Measurements from ENCODE around the gene TAF6L. TPM values are rescaled to one million over a fixed set of nuclear protein-coding genes. Genes with fewer than 3 reads are reported as not detected.

The TAF6L gene
- total and polyA plus RNA-seq, 9 of the 15 experiments (the other 6 are each of a cell fraction or from before 2014, with no cell fraction given): 0.04 to 45.5 (median 20.8) TPM

DNA sequence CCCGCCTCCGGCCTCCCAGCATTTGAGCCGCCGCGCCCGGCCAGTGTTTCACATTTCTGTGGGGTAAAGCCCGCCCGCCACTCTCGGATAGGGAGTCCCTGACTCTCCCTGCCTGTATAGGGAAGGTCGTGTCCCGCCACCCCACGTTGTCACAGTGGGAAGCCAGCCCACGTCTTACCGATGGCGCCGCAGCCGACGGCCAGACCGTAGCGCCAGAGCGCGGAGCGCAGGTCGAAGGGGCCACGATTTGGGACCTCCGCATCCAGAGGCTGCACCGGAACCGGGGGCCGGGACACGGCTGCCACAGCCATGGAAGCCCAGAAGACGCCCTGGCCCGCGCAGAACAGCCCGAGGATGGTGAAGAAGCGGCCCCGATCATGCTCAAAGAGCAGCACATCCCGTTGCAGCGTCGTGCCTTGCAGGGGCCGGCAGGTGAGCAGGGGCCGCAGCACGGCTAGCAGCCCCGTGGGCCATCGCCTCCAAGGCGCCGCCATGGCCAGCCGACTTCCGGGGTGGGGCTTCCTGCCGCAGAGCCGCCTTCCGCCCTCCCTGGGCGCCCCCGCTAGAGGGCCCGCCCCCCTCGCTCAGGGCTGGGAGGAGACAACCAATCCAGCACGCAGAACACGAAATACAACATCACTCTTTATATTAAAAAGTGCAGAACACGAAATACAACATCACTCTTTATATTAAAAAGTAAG lies 20.5 kb downstream of the TAF6L start, which contains the start of gene TMEM223 (continued):
- TF ChIP-seq, protein P1, sequence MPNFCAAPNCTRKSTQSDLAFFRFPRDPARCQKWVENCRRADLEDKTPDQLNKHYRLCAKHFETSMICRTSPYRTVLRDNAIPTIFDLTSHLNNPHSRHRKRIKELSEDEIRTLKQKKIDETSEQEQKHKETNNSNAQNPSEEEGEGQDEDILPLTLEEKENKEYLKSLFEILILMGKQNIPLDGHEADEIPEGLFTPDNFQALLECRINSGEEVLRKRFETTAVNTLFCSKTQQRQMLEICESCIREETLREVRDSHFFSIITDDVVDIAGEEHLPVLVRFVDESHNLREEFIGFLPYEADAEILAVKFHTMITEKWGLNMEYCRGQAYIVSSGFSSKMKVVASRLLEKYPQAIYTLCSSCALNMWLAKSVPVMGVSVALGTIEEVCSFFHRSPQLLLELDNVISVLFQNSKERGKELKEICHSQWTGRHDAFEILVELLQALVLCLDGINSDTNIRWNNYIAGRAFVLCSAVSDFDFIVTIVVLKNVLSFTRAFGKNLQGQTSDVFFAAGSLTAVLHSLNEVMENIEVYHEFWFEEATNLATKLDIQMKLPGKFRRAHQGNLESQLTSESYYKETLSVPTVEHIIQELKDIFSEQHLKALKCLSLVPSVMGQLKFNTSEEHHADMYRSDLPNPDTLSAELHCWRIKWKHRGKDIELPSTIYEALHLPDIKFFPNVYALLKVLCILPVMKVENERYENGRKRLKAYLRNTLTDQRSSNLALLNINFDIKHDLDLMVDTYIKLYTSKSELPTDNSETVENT (CRISPR knock-in tag; IDR thresholded peaks at IDR 0.05): peak; percentile 94
- TF ChIP-seq TRIM28 (IDR thresholded peaks at IDR 0.05): no peak
- peak; percentile 45; the same call in 1 of the 2 replicates for TF ChIP-seq TARDBP (IDR thresholded peaks at IDR 0.05)
- 0 out of 2 replicates have a peak, but pooled peaks have one; percentile 18 for TF ChIP-seq ZNF224 (CRISPR knock-in tag; IDR thresholded peaks at IDR 0.05)
- TF ChIP-seq, protein P2, sequence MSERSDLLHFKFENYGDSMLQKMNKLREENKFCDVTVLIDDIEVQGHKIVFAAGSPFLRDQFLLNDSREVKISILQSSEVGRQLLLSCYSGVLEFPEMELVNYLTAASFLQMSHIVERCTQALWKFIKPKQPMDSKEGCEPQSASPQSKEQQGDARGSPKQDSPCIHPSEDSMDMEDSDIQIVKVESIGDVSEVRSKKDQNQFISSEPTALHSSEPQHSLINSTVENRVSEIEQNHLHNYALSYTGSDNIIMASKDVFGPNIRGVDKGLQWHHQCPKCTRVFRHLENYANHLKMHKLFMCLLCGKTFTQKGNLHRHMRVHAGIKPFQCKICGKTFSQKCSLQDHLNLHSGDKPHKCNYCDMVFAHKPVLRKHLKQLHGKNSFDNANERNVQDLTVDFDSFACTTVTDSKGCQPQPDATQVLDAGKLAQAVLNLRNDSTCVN (CRISPR knock-in tag; IDR thresholded peaks at IDR 0.05): no peak
- TF ChIP-seq, protein P3, sequence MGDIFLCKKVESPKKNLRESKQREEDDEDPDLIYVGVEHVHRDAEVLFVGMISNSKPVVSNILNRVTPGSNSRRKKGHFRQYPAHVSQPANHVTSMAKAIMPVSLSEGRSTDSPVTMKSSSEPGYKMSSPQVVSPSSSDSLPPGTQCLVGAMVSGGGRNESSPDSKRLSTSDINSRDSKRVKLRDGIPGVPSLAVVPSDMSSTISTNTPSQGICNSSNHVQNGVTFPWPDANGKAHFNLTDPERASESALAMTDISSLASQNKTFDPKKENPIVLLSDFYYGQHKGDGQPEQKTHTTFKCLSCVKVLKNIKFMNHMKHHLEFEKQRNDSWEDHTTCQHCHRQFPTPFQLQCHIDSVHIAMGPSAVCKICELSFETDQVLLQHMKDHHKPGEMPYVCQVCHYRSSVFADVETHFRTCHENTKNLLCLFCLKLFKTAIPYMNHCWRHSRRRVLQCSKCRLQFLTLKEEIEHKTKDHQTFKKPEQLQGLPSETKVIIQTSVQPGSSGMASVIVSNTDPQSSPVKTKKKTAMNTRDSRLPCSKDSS (IDR thresholded peaks at IDR 0.05; ENCODE audit: low read depth, partially characterized antibody): no peak
- TF ChIP-seq RBBP5 (IDR thresholded peaks at IDR 0.05; ENCODE audit: borderline replicate concordance, insufficient read depth, low read length, poor library complexity, severe bottlenecking): peak; percentile 86
- TF ChIP-seq ZNF561 (CRISPR knock-in tag; conservative IDR thresholded peaks at IDR 0.05): no peak
- TF ChIP-seq, protein P4, sequence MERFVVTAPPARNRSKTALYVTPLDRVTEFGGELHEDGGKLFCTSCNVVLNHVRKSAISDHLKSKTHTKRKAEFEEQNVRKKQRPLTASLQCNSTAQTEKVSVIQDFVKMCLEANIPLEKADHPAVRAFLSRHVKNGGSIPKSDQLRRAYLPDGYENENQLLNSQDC (CRISPR knock-in tag; IDR thresholded peaks at IDR 0.05): no peak
- 0 out of 2 replicates have a peak, but pooled peaks have one; percentile 71 for TF ChIP-seq ZNF232 (CRISPR knock-in tag; IDR thresholded peaks at IDR 0.05)
- TF ChIP-seq RBFOX2 (IDR thresholded peaks at IDR 0.05; ENCODE audit: low read depth, low read length): peak; percentile 90
- TF ChIP-seq ELF2 (CRISPR knock-in tag; IDR thresholded peaks at IDR 0.05): peak; percentile 68; the same call in 1 of the 2 replicates
- peak; percentile 94 for TF ChIP-seq PHF8 (IDR thresholded peaks at IDR 0.05; ENCODE audit: borderline replicate concordance, low read length)
- TF ChIP-seq, protein P5, sequence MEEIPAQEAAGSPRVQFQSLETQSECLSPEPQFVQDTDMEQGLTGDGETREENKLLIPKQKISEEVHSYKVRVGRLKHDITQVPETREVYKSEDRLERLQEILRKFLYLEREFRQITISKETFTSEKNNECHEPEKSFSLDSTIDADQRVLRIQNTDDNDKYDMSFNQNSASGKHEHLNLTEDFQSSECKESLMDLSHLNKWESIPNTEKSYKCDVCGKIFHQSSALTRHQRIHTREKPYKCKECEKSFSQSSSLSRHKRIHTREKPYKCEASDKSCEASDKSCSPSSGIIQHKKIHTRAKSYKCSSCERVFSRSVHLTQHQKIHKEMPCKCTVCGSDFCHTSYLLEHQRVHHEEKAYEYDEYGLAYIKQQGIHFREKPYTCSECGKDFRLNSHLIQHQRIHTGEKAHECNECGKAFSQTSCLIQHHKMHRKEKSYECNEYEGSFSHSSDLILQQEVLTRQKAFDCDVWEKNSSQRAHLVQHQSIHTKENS (CRISPR knock-in tag; IDR thresholded peaks at IDR 0.05): 0 out of 2 replicates have a peak, but pooled peaks have one; percentile 66
- TF ChIP-seq CBX1 (IDR thresholded peaks at IDR 0.05; ENCODE audit: low read depth): peak; percentile 79; the same call in 1 of the 2 replicates
- peak; percentile 47; the same call in 1 of the 2 replicates for TF ChIP-seq MXI1 (IDR thresholded peaks at IDR 0.05; ENCODE audit: low read depth, low read length)
- TF ChIP-seq, protein P6, sequence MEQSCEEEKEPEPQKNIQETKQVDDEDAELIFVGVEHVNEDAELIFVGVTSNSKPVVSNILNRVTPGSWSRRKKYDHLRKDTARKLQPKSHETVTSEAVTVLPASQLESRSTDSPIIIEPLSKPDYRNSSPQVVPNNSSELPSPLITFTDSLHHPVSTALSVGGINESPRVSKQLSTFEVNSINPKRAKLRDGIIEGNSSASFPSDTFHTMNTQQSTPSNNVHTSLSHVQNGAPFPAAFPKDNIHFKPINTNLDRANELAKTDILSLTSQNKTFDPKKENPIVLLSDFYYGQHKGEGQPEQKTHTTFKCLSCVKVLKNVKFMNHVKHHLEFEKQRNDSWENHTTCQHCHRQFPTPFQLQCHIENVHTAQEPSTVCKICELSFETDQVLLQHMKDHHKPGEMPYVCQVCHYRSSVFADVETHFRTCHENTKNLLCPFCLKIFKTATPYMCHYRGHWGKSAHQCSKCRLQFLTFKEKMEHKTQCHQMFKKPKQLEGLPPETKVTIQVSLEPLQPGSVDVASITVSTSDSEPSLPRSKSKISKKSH (CRISPR knock-in tag; IDR thresholded peaks at IDR 0.05): no peak
- TF ChIP-seq LARP7 (IDR thresholded peaks at IDR 0.05): no peak
- 0 out of 2 replicates have a peak, but pooled peaks have one; percentile 20 for TF ChIP-seq HLTF (IDR thresholded peaks at IDR 0.05)
- TF ChIP-seq NFIC (IDR thresholded peaks at IDR 0.05): peak; percentile 46; the same call in 1 of the 2 replicates
